CD4-positive, alpha-beta T cell treated with Interleukin-6 for 4 hours (primary cell): ENCODE results near the gene MEX3B.

Source experiments
- DNase-seq: peaks from one replicate; pipeline ENCODE4 v3.0.0-alpha.2; 2020; ENCODE audit warnings: mixed read lengths

Gene MEX3B

DNA sequence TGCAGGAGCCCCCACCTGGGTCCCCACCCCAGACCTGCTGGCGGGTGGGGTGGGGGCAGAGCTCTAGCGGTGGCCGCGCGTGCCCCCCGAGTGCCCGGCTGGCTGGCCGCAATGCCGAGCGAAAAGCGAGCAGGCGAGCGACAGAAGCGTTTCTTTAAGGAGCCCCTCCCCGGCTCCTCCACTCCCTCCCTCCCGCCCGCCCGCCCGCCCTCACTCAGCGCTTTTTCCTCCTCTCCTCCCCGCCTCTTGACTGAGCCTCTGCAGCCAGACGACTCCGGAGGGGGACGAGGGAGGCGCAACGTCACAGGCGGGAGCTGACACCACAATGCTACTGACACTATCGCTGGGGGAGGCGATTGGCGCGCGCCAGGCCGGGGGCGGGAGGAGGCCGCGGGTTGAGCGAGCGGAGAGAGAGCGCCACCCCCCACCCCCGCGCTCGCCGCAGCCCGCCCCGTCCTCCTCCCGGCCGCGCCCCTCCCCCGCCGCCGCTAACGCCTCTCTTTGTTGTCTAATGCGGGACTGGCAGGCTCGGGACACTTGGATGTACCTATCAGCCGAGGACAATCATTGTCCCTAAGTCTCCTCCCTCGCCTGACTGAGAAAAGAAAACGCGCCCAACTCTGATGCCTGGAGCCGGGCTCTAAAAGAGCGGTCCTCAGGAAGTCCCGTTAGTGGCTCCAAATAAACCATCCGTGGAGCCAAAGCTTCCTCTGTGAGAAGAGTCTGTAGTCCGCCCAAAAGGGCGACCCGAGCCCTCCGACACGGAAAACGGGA, at the start of gene MEX3B:
MEX3B (minus strand) TSS at position 127 of the 774 bp plus-strand sequence. CDS start 313 bp downstream, outside the sequence.
- peak; percentile 93 for DNase-seq

DNA sequence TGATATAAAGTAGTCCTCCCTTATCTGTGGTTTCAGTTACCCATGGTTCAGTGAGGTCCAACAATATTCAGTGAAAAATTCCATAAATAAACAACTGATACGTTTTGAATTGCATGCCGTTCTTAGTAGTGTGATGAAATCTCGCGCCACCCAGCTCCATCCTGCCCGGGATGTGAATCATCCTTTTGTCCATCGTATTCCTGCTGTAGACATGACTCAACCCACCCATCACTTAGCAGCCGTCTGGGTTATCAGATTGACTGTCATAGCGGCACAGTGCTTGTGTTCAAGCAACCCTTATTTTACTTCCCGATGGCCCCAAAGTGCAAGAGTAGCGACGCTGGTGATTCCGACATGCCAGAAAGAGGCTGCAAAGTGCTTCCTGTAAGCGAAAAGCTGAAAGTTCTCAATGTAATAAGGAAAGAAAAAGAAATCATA, 48.0 kb upstream of the MEX3B start:
- DNase-seq = no peak

DNA sequence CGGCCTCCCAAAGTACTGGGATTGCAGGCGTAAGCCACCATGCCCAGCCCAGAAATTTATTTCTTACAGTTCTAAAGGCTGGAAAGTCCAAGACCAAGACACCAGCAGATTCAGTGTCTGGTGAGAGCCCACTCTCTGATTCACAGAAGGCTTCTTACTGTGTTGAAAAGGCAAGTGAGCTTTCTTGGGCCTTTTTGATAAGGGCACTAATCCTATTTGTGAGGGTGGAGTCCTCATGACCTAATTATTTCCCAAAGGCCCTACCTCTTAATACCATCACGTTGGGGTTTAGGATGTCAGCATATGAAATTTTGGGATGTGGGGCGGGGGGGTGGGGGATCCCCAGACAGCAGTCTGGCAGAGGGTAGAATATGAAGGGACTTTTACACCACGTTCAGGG, 47.5 kb upstream of the MEX3B start:
- DNase-seq = no peak

DNA sequence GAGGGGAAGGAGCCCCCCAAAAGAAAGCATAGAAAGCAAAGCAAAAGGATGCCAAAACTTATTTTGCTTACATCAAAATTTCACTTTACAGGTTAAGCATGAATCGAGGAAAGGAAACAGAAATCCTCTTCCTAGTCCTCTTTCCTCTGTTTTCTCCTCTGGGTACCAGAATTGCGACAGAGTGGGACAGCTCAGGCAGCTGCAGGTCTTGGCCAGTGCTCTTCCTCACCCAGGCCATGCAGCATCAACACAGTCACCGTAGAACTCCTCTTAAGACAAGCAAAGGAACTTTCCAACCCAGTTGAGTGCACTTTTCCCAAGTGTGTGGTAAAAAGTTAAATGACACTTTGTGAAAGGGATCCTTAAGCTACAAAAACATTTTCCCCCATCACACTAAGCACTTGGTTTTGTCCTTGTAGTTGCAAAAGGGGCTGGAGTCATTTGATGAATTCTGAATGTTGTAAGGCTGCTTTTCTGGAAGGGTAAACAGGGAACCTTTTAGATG, 45.9 kb upstream of the MEX3B start:
- DNase-seq = no peak

DNA sequence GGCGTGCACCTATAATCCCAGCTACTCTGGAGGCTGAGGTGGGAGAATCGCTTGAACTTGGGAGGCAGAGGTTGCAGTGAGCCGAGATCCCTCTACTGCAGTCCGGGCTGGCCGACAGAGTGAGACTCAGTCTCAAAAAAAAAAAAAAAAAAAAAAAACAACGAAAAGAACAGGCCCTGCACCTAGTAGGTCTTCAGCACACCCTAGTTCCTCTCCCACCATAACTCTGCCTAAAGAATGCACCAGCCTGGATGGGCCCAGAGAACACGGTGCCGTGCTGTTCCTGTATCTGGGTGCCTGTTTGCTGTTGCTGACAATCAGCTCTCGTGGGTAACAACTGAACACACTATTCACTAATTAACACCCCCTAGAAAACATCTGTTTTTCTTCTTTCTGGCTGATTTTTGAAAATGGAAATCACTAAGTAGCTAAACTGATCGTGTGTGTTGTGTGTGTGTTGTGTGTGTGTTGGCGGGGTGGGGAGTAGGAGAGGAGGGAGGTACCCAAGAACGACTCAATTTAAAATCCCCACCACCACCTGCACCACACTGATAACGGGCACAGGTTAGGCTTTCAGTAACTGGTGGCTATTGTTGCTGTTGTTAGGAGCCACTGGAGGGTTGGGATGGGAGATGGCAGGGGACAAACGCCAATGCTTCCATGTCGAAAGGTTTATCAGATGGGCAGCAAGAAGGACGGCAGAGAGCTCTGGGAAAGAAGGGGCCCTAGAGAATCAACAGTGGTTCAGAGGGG, 40.6 kb upstream of the MEX3B start:
- no peak for DNase-seq

DNA sequence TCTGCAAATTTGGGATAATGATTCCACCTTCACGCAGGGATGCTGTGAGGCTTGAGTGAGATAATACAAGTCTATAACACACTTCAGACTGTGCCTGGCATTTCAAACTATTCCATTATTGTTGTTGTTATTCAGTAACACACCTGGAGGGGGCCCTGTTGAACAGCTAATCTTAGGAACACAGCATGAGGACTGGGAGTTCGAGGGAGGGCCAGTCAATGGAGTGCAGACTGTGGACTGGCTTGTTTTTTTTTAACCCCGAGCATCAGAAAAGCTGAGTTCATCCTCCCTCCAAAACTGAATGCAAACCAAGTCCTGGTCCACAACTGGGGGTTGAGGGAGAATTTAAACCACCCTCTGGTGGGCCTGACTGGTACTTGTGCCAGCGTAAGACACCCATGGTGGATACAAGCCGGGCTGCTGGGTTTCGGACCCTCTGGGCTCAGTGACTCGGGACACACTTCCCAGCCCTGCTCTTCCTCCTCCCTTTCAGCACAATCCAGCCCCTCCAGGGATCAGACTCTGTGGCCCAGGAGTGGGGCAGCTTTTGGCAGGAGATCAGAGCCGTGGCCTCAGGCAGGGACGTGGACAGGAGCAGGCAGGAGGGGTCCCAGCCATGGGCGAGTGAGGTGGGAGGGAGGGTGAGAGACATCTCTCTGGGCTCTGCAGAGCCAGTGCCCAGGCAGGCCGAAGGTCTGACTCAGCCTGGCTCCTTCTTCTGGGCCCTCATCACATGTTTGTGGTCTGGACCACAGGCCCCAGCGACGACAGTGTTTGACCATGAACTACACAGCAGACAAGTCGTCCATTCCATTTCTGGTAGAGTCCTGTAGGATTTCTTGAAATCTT, 36.3 kb upstream of the MEX3B start:
- DNase-seq = no peak

DNA sequence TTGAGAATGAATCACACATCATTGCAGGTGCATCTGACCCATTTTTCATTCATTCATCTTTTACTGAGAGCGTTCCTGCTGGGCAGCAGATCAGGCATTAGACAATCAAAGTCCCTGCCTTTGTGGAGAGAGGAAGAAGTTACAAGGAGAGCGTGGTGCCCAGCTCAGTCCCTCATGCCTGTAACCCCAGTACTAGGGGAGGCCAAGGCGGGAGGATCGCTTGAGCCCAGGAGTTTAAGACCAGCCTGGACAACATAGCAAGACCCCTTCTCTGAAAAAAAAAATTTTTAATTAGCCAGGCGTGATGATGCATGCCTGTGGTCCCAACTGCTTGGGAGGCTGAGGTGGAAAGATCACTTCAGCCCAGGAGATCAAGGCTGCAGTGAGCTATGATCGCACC, 35.0 kb upstream of the MEX3B start:
- DNase-seq = no peak

DNA sequence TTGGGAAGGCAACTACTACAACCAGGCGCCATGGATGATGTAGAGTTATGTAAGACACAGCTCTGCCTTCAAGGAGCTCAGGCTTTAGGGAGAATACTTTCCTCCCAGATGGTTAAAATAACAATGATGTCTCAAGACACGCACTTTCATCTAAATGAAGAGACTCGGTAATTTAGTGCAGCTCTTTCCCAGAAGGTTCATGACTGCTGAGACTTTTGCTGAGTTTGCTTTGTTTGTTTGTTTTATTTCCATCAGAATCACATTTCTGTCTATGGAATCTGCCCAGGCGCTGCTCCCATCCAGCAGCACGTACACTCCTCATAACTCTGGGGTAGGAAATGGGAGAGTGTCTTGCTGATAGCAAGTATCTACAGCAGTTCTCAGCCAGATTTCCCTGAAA, 33.9 kb upstream of the MEX3B start:
- DNase-seq = no peak

DNA sequence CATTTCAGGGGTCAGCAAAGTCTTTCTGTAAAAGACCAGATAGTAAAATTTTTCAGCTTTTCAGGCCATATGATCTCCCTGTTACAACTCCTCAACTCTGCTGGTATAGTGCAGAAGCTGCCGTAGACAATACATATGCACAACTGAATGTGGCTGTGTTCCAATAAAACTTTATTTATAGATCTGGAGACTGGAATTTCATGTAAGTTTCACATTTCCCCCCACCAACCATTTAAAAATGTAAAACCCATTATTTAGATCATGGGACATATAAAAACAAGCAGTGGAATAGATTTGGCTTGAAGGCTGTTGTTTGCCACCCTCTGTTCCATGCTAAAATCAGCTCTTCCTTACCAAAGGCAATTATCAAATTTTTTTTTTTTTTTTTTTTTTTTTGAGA, 28.8 kb upstream of the MEX3B start:
- no peak for DNase-seq

DNA sequence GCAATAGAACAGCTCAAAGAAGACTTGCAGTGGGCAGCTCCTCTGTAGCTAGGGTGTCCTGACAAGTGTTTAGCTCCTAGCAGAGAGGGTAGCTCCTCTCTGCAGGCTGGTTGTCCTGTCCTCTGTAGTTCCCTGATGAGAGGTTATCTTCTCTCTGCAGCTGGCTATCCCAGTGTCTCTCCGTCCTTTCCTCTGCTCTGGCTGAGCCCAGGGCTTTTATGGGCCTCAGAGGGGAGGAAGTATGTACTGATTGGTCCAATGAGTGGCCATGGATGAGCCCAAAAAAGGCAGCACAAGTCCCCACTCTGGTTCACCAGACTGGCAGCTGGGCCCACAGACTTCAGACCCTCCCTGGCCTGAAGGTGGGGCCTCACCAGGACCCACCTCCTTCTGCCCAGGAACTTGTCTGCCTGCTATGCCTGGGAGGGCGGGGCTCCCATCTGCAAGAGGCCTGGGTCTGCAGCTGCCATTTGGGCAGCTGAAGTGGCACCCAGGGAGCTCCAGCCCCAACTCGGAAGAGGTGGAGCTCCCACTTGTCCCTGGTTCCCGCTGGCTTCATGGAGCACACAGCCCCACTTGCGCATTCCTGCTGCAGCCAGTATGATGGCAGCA, 27.2 kb upstream of the MEX3B start:
- no peak for DNase-seq

DNA sequence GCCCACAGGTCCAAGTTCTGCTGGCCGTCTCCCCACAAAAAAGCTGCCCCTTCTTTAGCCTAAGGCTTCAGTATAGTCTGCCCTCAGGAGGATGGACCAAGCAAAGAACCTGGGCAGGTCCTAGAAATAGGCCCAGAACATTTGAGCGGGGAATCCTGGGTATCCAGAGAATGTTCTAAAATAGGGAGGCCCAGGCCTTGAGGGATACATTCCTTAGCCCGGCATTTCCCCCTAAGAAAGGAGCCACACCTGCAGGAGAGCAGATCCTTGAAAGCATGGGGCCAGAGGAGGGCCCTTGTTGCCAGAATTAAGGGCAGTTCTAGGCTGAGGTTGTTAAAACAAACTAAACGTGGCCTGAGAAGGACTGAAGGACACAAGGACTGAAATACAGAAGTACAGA, 20.6 kb upstream of the MEX3B start:
- DNase-seq = no peak

DNA sequence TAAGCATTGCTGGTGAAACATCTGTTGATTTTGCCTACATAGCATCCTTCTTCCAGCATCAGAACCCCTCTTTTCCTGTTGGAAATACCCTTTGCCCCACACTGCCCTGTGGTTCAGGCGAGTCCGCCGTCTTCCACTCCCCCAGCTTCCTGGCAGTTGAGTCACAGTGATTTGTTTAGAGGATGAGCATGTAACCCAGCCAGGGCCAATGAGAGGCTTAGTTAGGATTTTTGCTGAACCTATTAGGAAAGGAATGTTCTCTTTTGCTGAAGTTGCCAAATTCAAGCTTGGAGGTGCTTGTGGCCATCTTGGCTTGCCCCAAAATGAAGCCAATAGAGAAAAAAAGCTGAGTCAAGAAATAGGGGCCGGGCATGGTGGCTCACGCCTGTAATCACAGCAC, 19.0 kb upstream of the MEX3B start:
- DNase-seq = no peak

DNA sequence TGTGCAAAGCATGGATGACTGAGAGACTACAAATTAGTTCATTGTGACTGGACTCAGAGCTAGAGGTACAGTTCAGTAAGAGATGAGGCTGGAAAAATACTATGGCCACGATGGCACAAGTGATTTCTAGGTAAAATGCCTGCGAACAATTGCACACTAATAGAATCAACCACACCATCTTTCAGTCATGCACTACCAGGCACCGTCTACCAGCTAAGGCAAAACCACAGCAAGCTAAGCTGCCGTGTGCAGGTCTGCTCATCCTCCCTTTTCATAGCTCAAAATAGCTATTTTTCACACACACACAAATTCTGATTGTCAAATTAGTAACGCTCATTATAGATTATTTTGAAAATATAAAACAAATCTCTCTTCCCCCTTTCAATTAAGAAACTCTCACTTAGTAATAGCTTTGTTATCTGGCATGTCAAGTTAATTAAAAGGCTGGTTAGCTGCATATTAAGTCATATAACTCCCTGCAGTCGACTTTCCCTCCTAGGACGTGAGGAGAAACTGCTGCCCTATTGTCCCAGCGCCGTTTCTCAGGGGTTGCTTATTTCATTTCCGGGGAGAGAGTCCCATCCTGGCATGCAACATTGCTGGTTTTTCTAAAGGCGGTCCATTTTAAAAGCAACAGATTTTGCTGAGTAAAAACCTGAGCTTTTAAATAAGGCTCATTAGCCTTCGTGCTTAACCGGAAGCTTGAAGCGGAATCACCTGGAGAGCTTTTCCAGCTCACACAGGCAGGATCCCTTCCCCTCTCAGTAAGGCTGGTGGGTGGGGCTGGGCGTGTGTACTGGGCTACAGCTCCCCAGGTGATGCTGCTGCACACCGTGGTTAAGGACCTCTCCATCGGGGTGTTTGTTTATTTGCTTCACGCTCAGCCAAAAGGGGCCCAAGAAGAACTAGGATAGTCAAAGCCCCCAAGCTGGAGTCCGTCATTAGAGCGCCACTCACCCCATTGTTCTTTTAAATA, 16.9 kb upstream of the MEX3B start:
- DNase-seq = no peak

DNA sequence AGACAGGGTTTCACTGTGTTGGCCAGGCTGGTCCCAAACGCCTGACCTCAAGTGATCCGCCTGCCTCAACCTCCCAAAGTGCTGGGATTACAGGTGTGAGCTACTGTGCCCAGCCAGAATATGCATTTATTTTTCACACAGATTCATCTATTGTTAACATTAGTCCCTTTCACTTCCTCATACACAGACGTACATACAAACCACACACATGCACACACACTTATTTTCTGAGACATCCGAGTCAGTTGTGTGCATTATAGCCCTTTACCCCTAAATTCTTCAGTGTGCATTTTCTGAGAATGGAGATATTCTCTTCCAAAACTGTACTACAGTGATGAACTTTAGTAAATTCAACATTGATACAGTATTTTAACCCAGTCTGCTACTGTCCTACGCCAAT, 15.0 kb upstream of the MEX3B start:
- no peak for DNase-seq

DNA sequence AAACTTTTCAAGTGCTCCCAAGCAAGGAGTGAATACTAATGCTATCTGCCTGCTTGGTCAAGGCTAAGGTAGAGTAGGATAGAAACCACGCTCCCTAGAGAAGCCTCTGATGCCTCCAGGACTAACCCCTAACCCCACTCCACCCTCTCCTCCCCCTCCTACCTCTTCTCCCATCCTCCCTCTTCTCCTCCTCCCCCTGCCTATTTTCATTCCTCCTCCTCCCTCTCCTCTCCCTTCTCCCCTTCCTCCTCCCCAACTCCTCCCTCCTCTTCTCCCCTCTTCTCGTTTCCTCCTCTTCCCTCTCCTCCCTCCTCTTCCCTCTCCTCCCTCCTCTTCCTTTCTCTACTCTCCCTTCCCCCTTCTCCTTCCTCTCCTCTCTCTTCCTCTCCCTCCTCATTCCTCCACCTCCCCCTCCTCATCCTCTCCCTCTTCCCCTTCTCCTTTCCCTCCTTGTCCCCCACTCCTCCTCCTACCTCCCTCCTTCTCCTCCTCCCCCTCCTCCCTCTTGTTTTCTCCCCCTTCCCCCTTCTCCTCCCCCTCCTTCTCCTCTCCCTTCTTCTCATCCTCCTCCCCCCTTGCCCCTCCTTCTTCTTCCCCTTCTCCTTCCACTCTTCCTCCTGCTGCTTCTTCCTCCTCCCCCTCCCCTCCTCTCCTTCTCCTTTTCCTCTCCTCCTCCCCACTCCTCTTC, 12.8 kb upstream of the MEX3B start:
- no peak for DNase-seq

DNA sequence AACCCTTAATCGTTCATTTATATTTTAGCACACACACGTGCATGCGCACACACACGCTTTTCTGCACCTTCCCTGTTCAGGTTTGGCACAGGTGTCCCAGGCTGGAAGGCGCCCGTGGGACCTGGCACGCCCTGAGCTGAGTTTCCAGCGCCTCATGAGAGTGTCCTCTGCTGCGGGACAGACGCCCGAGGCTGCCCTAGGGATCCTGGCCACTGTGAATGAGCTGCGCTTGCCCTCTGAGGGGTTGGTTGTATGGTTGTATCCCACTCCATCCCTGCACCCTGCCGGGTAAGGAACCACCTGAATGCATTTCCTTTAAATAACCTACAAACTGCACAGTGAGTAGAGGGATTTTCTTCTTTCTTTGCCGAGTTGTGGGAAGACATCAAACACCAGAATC, 12.2 kb upstream of the MEX3B start:
- no peak for DNase-seq

DNA sequence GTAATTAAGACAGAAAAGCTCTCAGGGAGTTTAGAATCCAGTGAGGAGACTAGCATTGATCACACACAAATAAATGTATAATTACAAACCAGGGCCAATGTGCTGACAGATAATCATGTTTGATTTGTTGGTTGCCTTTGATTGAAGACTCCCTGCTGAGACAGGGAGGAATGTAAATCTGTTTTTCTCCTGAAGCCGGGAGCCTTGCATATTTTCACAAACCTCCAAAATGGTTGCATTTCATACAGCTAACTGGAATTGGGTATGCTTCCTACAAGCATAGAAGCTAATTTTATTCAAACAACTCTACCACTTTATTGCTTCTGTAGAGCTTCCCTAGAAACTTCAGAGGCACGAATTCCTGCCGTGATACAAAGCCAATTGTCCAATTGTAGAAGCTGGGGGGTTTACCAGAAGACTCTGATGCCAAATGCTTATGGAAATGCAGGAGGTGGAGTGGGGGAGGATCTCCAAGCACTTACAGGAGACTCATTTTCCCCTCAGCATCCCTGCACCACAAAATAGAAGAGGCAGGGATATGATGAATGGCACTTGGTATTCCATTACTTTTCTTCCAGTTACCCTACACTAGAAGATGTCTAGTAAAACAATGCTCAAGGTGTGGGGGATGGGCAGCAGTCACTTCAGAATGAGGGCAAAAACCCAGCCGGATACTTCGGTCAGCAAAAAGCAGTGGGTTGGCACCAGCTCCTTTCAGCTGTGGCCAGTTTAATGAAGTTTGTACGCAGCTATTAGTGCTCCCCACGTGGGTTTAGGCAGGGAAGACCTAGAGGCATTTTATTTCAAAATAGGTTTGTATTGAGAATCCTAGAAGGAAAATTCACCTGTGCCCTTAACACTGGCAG, 11.4 kb upstream of the MEX3B start:
- DNase-seq = no peak

DNA sequence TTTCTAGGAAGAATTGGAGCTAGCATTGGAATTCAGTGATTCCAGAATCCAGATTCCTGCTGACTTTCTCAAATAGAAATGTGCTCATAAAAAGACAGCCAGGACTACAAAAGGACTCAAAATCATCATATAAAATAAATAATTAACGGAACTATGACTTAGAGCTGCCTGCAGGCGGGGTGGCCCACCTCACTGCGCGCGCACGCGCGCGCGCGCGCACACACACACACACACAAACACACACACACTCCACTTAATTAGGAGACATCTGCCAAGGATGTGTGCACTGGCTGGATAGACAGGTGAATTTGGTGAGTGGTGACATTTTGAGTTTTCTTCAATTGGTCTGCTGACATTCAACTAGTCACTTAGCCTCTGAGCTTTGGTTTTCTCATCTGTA, 6.9 kb upstream of the MEX3B start:
- no peak for DNase-seq

DNA sequence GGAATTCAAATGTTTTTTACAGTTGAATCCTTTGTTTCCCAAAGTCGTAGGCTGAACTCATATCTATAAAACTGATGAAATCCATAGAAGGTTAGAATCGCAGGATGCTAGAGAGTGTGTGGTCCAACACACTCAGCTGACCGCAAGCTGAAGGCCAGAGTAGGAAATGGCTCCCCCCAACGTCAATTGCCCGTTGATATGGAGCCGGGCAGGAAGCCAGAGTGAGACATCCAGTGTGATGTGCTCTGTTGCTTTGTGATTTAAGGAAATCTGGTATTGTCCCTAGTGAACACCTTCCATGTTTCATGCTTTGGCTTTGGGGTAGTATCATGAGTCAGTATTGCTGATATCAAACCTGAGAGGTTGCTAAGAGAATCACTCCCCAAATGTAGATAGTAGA, 5.8 kb upstream of the MEX3B start:
- DNase-seq = no peak

DNA sequence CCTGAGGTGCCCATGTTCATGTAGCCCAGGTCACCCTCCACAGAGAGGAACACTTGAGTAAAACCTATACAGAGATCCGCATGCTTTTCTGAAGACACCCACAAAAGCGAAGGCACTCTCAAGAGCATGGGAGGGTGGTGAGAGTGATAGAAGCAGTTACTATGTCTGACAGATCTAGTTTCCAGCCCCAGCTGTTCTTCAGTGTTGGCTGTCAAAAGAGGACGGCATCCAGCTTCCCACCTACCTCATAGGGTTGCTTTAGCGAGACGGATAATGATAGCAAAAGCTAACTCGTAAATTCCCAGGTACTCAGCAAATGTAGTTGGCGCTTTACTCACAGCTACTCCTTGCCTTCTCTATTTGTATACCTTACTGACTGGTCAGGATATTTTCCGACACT, 3.0 kb upstream of the MEX3B start:
- no peak for DNase-seq
